Left renal pelvis (tissue), 4 donors: Measurements from ENCODE around the gene GNAO1. TPM values are rescaled to one million over a fixed set of nuclear protein-coding genes. Genes with fewer than 3 reads are reported as not detected.

Experiments used
- DNase-seq, 4 donors: peaks; one replicate each; pipeline ENCODE4 v3.0.0-alpha.2; 2013; ENCODE audit warnings: low read depth in 4 of 4, low spot score in 3 of 4
- polyA plus RNA-seq, 4 donors: library from polyadenylated mRNA; unstranded; fragments of 120-200 nt; gene quantifications; one replicate each; pipeline ENCODE4 v1.2.1, GENCODE V29; 2013; ENCODE audit not compliant: insufficient read length in 4 of 4

Gene GNAO1
- polyA plus RNA-seq, 4 donors, result 5.1 to 7.3 (median 5.6) TPM

GRCh38 chr16:56263711-56264608 is 72.7 kb downstream of the GNAO1 start:
- no peak for DNase-seq

DNA sequence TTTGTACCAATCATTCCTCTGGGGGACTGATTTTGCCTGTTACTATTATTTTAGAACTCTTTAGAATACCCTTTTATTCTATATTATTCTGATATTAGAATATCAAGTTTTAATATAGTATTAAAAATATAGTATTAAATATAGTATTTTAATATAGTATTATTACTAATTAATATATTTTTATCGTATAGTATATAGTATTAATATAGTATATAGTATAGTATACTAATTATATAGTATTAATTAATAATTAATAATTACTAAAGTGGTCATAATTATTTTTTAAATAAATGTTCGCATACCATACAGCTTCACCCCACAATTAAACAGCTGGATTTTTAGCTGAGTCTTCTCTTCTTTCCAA is 73.3 kb downstream of the GNAO1 start:
- DNase-seq, result no peak

DNA sequence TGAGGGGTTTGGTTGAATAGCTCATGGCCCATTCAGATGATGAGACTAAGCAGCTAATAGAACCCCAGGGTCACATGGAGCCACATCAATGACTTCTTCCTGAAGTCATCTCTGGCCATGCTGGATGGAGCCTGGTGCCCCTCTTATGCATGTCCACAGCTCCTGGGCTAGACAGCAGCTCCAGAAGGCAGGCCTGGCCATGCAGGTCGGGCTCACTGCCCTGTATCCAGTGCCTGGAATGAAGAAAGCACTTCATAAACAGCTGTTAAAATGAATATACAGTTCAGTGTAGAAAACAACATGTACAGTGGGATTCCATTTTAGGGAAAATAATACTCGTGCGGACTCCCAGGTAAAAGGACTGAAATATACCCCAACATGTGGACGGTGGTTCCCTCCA is 73.9 kb downstream of the GNAO1 start:
- no peak for DNase-seq

DNA sequence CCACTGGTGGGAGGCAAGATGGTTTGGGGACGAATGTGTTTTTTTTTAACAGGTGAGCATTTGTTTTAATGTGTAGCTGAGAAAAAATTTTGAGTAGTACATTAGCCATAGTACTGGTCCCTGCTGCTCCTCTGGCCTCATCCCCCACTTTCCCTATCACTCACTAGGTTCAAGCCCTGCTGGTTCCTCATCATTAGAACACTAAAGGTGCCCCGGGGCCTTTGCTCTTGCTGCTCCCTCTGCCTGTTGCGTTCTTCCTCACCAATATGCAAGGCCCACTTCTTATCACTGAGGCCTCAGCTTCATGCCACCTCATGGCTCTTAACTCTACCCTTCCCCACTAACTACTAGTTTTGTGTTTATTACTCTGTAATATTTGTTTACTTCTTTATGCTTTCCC is 74.5 kb downstream of the GNAO1 start:
- no peak for DNase-seq

GRCh38 chr16:56266641-56267607 is 75.6 kb downstream of the GNAO1 start:
- no peak for DNase-seq

GRCh38 chr16:56267888-56268287 is 76.6 kb downstream of the GNAO1 start:
- DNase-seq, result no peak

DNA sequence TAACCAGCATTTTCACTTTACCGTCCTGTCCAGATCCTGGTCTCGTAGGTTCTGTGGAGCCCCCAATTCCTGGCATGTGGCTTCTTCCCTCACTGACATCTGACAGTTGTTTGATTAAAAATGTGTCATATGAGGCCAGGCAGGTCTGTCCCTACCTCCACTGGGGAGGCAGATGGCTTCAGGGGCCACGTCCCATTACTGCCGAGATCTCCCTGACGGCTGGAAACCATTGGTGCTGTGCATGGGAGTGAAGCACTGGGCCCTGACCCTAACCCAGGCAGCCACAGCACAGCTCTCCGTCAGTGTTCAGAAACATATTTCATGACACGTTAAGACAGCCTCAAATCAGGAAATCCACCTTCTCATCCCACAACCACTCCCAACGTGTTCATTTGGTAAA is 77.5 kb downstream of the GNAO1 start:
- DNase-seq, result no peak

- no peak for DNase-seq
Measured at GRCh38 chr16:56269281-56269680, 78.0 kb downstream of the GNAO1 start.

DNA sequence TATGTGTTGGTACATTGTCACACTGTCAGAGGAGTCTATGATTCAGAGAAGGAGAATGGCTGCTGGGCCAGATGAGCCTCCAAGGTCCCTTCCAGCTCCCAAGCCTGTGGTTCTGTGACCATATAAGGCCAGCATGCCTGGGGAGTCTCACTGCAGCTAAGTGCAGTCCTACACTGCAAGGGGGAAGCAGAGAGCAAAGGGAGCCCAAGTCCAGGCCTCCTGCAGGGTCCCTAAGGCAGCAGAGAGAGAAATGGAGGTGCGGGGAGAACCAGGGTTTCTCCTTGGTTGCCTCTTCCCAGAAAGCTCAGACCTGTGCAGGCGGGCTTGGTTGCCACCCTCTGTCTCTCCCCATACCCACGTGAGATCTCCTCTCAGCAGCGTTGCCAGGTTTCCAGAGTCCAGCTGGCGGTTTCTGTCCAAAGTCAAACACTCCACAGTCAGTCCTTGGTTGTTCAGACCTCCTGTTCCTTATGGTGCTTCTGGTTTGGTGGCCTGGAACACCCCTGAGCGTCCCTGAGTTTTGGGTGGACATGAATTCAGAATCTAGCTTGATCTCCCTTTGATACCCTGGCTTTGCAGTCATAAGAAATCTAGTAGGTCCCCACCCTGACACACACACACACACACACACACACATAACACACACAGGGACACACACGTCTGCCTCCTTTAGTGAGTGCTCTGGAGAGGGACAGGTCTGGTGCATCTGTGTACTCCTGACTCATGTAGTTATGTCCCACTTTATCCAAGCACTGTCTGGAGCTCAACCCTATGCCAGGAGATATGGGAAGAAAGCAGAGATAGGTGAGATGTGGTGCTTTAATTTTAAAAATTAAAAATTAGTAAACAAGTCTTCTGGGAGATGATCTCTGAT is 78.8 kb downstream of the GNAO1 start:
- DNase-seq, result no peak

DNA sequence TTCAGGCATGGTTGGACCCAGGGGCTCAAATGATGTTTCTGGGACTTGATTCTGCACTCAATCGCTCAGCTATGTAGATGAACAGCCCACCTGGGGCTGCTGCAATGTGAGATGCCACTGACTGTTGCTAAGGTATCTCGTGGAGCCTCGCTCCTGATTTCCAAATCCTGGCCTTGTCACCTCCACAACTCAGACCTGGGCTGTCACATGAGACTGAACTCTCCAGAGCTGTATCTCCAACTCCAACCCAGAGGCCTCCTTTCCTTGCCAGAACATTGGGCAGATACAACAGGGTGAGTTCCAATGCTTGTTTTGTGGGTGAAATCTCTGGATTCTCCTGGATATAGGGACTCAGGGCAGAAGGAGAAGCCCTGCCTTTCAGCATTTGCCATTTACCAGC is 79.5 kb downstream of the GNAO1 start:
- DNase-seq, result no peak

GRCh38 chr16:56272583-56272894 is 81.2 kb downstream of the GNAO1 start:
- DNase-seq, result no peak

DNA sequence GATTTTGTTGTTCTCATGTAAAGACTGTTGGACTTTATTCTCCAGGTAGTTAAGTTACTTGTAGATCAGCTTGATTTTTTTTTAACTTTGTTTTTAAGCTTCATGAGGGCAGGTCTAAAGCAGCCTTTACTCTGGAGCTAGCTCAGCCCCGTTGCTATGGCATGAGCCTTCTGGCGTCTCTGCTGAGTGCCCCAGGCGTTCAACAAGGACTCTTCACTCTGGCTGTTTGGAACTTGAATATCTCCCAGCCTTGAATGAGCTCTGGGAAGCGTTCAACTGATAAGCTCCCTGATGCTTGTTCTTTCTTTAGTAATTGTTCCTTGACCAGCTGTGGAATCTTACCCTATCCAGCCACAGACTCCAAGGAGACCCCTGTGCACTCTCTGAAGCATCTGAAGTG is 82.3 kb downstream of the GNAO1 start:
- no peak for DNase-seq

DNA sequence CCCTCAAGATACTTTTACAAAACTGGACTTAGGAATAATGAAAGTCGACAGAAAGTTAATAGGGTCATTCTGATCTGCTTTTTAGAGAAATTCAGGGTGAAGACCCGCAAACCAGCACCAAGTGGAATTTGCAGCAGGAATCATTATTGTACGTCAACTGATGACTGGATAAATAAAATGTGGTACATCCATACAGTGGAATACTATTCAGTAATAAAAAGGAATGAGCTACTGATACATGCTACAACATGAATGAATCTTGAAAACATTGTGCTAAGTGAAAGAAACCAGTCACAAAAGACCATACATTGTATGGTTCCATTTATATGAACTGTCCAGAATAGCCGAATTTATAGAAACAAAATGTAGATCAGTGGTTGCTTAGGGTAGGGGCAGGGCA is 83.1 kb downstream of the GNAO1 start:
- no peak for DNase-seq

GRCh38 chr16:56275076-56275475 is 83.8 kb downstream of the GNAO1 start:
- no peak for DNase-seq

DNA sequence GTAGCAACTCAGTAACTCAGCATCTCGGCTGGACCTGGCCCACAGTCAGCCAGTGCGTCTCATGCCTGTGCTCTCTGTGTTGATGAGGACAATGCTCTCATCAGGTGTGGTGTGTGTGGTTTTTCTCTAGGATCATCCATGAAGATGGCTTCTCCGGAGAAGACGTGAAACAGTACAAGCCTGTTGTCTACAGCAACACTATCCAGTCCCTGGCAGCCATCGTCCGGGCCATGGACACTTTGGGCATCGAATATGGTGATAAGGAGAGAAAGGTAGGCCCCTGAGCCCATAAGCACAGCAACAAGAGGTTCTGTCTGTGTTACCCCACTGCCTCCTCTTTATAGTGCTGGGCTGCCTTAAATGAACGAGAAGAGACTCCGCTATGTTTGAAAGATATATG is 84.5 kb downstream of the GNAO1 start:
- no peak for DNase-seq

GRCh38 chr16:56277075-56277474 is 85.8 kb downstream of the GNAO1 start:
- no peak for DNase-seq

- no peak for DNase-seq
Measured at GRCh38 chr16:56278196-56278855, 87.0 kb downstream of the GNAO1 start.

DNA sequence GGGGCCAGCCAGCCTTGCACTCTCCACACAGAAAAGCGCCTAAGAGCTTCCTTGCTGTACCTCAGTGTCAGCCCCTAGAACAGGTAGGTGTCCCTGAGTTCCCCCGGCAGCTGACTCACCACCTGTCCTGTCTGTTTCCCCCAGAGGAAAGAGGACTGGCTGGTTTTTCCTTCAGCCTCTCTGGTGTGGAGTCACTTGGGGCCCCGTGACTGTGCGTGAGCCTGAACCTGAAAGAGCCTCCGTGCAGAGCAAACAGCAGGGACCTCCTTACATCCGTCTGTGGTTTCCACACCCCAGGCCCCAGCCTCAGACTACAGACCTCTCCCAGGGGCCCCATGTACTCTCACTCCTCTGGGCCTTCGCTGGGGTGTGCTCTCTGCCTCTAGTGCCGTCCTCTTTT is 87.8 kb downstream of the GNAO1 start:
- DNase-seq, result no peak

DNA sequence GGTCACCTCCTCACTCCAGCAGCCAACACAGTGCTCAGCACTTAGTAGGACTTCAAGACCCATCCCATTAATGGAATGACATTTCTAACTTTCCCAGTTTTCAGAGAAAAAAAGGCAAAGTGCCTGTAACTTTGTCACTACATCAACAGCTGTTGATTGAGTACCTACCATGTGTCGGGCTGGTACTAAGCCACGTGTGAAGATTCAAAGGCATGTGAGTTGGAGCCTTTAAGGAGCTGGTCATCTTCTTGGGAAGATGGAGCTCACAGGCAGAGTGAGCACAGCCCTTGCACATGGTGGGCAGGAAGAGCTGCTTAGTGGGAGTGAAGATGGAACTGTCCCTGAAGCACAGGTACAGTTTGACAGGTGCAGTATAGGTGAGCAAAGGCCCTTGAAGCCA is 88.6 kb downstream of the GNAO1 start:
- DNase-seq, result no peak

GRCh38 chr16:56281249-56281805 is 90.0 kb downstream of the GNAO1 start:
- DNase-seq, result no peak
